Colonic mucosa (tissue), 4 donors: ENCODE data around the gene PRKAR1B. TPM values are rescaled to one million over a fixed set of nuclear protein-coding genes. Genes with fewer than 3 reads are reported as not detected.

Source experiments
- DNase-seq: peaks from one replicate; pipeline ENCODE4 v3.0.0-alpha.2; 2020
- H3K27ac ChIP-seq: fragments of 200-600 bp; one replicate; pipeline ENCODE4 v1.8.0; 2021
- H3K27me3 ChIP-seq: fragments of 200-600 bp; one replicate; pipeline ENCODE4 v1.8.0; 2021
- H3K36me3 ChIP-seq: fragments of 200-600 bp; one replicate; pipeline ENCODE4 v1.8.0; 2021
- H3K4me1 ChIP-seq: fragments of 200-600 bp; one replicate; pipeline ENCODE4 v1.8.0; 2021; ENCODE audit warnings: mild to moderate bottlenecking
- H3K4me3 ChIP-seq: fragments of 200-600 bp; one replicate; pipeline ENCODE4 v1.8.0; 2021
- H3K9ac ChIP-seq, 2 donors: one replicate each; pipeline ENCODE4 v1.7.0; 2013; ENCODE audit warnings: control low read depth in 2 of 2, low read depth in 2 of 2, low read length in 2 of 2
- H3K9me3 ChIP-seq: fragments of 200-600 bp; one replicate; pipeline ENCODE4 v1.8.0; 2021
- intact Hi-C: fragments of 100-400 bp; cut with DNase I; formaldehyde crosslinking; loops from one replicate; pipeline ENCODE4 v1.14.1; 2022
- total RNA-seq, 2 donors: library from RNA; stranded (reverse); fragmentation: NEBNext Ultra II Directional in 1 of 2; extraction: Animal tissue kit (Norgen Biotek cat#: 25700) in 1 of 2; gene quantifications; one replicate each; pipeline ENCODE4 v1.2.1, GENCODE V29; 2021
- TF ChIP-seq, protein P1 (sequence below): fragments of 200-600 bp; IDR thresholded peaks from one replicate; pipeline ENCODE4 v1.8.0; 2022; ENCODE audit warnings: antibody characterized with exemption, mild to moderate bottlenecking
- donor health status: healthy.
- donor health status: DM: no; HTN: no; CAD: no.
- donor health status: DM: no; HTN: no; CAD: no.

PRKAR1B gene
- total RNA-seq, 2 donors from 2014 or later: 19.2 to 32.8 TPM

DNA sequence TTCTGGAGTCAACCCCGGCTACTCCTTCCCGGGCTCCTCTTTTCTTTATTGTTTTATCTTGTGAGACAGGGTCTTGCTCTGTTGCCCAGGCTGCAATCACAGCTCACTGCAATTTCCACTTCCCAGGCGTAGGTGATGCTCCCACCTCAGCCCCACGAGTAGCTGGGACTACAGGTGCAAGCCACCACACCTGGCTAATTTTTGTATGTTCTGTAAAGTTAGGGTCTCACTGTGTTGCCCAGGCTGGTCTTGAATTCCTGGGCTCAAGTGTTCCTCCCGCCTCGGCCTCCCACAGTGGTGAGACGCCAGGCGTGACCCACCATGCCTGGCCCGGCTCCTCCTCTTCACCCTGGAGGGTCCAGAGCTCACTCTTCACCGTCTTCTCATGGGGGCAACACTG is 192.1 kb downstream of the PRKAR1B start:
- TF ChIP-seq, protein P1, sequence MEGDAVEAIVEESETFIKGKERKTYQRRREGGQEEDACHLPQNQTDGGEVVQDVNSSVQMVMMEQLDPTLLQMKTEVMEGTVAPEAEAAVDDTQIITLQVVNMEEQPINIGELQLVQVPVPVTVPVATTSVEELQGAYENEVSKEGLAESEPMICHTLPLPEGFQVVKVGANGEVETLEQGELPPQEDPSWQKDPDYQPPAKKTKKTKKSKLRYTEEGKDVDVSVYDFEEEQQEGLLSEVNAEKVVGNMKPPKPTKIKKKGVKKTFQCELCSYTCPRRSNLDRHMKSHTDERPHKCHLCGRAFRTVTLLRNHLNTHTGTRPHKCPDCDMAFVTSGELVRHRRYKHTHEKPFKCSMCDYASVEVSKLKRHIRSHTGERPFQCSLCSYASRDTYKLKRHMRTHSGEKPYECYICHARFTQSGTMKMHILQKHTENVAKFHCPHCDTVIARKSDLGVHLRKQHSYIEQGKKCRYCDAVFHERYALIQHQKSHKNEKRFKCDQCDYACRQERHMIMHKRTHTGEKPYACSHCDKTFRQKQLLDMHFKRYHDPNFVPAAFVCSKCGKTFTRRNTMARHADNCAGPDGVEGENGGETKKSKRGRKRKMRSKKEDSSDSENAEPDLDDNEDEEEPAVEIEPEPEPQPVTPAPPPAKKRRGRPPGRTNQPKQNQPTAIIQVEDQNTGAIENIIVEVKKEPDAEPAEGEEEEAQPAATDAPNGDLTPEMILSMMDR: no peak
- DNase-seq: no peak
- H3K9ac ChIP-seq: no peak overlapping the region
- intact Hi-C loops: no loop called here
- no peaks in the 10 kb centered on the region for H3K36me3 ChIP-seq
- no peak overlapping the region for H3K27ac ChIP-seq
- H3K27me3 ChIP-seq: peaks cover 5% of the 10 kb centered on the region
- H3K4me3 ChIP-seq: no peak overlapping the region
- peaks cover 8% of the 10 kb centered on the region for H3K4me1 ChIP-seq
- no peaks in the 10 kb centered on the region for H3K9me3 ChIP-seq

DNA sequence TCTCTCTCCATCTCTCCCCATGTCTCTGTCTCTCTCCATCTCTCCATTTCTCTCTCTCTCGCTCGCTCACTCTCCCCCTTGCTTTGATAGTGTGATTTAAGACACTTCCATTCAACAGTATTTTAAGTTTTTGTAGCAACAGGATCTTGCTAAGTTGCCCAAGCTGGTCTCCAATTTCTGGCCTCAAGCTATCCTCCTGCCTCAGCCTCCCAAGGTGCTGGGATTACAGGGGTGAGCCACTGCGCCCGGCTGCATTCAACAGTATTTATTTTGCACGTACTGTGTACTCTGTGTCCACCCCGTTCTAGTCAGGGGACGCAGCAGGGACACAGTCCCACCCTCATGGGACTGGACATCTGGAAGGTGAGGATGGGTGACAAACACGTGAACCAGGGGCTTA is 193.0 kb downstream of the PRKAR1B start:
- Histone ChIP-seq H3K9ac (no peak overlapping the region), H3K9me3 (no peaks in the 10 kb centered on the region), H3K27me3 (peaks cover 5% of the 10 kb centered on the region), H3K36me3 (no peaks in the 10 kb centered on the region), H3K4me1 (peaks cover 8% of the 10 kb centered on the region), H3K4me3 (no peak overlapping the region), H3K27ac (no peak overlapping the region)
- intact Hi-C loops: no loop called here
- TF ChIP-seq, protein P1: no peak
- no peak for DNase-seq

DNA sequence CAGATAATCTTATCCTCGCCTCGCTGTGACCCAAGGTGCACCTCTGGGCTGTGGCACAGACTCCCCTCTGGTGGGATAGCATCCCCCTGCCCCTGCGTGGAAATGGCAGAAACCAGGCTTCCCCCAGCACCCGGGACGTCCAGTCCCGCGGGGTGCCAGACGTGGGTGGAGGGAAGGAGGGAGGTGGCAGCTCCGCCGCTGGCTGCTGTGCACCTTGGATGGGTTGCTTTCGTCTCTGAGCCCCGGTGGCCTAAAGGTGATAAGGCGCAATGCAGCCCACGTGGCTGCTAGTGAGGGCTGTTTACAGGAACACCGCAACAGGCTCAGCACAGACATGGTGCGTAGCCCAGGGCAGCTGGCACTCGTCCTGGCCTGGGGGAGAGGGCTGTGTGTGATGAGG is 193.8 kb downstream of the PRKAR1B start:
- no peak overlapping the region for H3K9ac ChIP-seq
- peaks cover 5% of the 10 kb centered on the region for H3K27me3 ChIP-seq
- H3K9me3 ChIP-seq: no peaks in the 10 kb centered on the region
- H3K27ac ChIP-seq: no peak overlapping the region
- H3K4me1 ChIP-seq: peaks cover 4% of the 10 kb centered on the region
- no peak for DNase-seq
- TF ChIP-seq, protein P1: no peak
- intact Hi-C loops: no loop called here
- H3K36me3 ChIP-seq: no peaks in the 10 kb centered on the region
- no peak overlapping the region for H3K4me3 ChIP-seq

DNA sequence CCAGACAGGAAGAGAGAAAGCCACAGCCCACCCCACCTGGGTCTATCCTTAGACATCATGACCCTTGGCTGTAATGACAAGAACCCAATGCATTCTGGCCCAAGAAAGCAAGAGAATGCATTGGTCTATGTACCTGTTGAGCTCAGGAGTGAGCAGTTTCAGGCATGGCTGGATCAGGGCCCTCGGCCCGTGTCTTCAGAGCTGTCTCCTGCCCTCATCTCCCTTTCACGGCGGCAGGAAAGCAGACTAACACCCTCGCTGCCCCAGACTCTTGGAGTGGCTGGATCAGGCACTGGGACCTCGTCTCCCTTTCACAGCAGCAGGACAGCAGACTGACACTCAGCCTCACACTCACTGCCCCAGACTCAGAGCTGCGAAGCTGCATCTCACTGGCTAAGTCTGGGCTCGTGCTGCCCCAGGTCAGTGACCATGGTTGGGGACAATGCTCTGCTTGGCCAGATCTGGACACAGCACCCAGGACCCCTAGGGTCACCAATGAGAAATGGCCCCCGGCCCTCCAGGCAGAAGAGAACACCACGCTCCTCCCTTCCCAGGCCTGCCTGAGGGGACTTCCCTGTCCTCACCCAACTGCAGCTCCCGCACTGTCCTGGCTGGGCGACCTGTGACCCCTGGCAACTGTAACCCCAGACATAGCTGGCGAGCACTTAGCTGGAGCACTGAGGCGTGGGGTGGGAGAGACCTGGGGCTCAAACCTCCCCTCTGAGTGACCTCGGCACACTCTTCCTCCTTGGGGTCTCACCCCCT is 194.5 kb downstream of the PRKAR1B start:
- Histone ChIP-seq H3K4me3 (no peak overlapping the region), H3K9ac (no peak overlapping the region), H3K9me3 (no peaks in the 10 kb centered on the region), H3K4me1 (no peaks in the 10 kb centered on the region), H3K27me3 (peaks cover 5% of the 10 kb centered on the region), H3K36me3 (no peaks in the 10 kb centered on the region), H3K27ac (no peak overlapping the region)
- intact Hi-C loops: no loop called here
- TF ChIP-seq, protein P1: no peak
- no peak for DNase-seq

DNA sequence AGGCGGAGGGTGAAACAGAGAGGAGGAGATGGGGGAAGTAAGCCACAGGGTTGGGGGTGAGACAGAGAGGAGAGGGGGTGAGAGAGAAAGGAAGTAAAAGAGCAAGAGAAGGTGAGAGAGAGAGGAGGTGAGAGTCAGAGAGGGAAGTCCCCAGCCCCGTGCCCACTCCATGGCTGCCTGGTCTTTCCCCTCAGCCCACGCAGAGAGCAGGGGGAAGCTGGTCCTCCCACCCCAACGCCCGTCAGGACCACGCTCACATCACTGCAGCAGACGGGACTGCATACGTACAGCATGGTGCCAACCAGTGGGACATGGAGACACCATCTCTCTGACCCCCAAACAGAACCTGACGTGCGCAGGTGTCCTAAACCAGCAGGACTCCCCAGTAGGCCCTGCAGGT is 195.3 kb downstream of the PRKAR1B start:
- Histone ChIP-seq H3K4me1 (no peaks in the 10 kb centered on the region), H3K9me3 (no peaks in the 10 kb centered on the region), H3K36me3 (no peaks in the 10 kb centered on the region), H3K27me3 (peaks cover 5% of the 10 kb centered on the region), H3K27ac (no peak overlapping the region), H3K4me3 (no peak overlapping the region), H3K9ac (no peak overlapping the region)
- intact Hi-C loops: no loop called here
- no peak for DNase-seq
- TF ChIP-seq, protein P1: no peak
